GM10266 (cell line): ENCODE results near the gene MUC22.
"Not testable (repeated sequence)": the region's sequence is repeated elsewhere in the genome, so short reads cannot be mapped to it uniquely, and the experiment has no call there.

ENCODE experiments used
- DNase-seq: peaks from one replicate; pipeline ENCODE4 v3.0.0; 2012; ENCODE audit errors: extremely low spot score
- TF ChIP-seq, protein P1 (sequence below): IDR thresholded peaks from 2 replicates; pipeline ENCODE4 v1.5.1; 2012; ENCODE audit warnings: mild to moderate bottlenecking, low read depth; ENCODE audit not compliant: control insufficient read depth, insufficient read depth; ENCODE audit errors: missing control alignments

MUC22 gene

DNA sequence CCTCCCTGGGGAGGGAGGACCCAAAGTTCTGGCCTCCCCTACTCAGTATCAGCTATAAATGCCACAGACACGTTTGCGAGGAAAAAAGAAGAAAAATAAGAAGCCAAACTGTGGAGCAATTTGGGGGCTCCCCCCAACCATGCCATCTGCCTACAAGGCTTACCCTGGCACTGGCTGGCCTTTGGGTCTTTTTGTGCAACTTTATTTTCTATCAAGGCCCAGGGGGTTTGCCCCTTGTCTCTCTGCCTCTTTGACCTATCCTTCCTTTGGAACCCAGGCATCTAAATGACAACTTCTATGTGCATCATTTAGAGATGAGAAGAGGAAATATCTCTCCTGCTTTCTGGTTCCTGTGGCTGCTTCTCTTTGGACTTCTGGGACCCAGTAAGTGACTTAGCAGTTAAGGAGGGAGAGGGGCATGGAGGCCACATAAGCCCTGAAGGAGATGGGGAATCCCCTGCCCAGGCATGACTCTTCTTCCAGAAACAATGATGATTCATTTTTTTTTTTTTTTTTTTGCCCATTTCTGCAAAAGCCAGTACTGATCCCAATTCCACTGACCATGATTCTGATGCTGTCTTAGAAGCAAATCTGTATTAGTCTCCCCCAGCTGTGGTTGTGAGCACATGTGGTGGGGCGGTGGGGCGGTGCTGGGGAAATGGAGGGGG is at the start of gene MUC22:
MUC22 (plus strand) TSS at position 82 of the 668 bp plus-strand sequence; CDS start at position 315, 233 bp downstream.
- TF ChIP-seq, protein P1, sequence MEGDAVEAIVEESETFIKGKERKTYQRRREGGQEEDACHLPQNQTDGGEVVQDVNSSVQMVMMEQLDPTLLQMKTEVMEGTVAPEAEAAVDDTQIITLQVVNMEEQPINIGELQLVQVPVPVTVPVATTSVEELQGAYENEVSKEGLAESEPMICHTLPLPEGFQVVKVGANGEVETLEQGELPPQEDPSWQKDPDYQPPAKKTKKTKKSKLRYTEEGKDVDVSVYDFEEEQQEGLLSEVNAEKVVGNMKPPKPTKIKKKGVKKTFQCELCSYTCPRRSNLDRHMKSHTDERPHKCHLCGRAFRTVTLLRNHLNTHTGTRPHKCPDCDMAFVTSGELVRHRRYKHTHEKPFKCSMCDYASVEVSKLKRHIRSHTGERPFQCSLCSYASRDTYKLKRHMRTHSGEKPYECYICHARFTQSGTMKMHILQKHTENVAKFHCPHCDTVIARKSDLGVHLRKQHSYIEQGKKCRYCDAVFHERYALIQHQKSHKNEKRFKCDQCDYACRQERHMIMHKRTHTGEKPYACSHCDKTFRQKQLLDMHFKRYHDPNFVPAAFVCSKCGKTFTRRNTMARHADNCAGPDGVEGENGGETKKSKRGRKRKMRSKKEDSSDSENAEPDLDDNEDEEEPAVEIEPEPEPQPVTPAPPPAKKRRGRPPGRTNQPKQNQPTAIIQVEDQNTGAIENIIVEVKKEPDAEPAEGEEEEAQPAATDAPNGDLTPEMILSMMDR, result no peak
- no peak for DNase-seq

DNA sequence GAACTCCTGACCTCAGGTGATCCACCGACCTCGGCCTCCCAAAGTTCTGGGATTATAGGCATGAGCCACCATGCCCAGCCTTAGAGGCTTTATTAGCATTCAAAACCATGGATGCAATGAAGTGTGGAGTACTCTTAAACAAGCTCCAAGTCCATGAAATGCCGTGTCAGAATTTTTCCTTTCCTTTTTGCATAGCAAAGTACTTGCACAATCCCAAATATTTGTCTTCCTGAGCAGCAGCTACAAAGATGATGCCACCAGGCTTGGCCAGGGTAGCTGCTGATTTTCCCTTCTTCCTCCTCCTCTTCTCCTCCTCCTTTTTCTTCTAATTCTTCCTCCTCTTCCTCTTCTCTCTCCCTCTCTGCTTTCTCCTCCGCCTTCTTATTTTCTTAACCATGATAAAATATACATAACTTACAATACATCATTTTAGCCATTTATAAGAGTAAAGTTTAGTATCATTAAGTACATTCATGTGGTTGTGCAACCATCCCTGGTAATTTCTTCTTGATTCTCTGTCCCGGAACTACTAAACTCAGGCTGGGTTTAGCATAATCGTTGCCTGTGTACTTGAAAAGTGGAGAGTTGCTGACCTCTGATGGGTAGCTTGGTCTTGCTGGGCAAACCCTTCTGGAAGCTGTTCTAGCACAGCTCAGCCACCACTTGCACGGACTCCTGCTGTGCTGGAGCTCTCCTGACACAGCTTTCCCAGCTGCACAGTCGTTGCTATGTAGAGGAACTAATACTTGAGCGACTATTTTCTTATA is 49.2 kb upstream of the MUC22 start:
- TF ChIP-seq, protein P1, result no peak
- DNase-seq, result no peak

DNA sequence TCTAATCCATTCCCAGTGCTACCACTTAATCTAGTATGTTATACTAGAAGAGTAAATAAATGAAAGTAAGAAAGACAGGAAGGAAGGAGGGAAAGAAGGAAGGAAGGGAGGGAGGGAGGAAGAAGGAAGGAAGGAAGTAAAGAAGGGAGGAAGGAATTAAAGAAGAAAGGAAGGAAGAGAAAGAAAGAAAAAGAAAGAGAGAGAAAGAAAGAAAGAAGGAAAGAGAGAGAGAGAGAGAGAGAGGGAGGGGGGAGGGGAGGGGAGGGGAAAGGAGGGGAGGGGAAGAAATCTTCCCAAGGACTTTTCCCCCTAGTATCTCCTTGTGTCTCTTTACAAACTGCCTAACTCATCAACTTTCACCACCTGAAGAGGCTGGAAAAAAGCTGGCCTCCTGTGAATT is 47.6 kb upstream of the MUC22 start:
- no peak for DNase-seq
- TF ChIP-seq, protein P1, result no peak

DNA sequence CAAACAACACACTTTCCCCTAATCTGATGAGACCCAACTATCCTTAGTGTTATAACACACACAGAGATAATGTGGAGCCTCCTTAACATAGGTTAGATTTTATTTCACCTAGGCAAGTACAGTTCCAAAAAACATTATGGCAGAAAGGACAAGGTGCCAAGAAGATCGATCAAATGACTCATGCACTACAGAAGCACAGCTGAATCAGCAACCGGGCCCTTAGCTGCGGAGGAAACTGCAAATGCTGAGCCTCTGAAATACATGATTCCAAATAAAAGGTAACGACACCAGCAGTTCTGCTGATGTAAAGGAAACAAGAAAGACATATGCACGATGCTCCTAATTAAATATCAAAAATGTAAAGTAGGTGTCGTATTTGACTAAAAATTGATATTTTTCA is 46.6 kb upstream of the MUC22 start:
- no peak for DNase-seq

DNA sequence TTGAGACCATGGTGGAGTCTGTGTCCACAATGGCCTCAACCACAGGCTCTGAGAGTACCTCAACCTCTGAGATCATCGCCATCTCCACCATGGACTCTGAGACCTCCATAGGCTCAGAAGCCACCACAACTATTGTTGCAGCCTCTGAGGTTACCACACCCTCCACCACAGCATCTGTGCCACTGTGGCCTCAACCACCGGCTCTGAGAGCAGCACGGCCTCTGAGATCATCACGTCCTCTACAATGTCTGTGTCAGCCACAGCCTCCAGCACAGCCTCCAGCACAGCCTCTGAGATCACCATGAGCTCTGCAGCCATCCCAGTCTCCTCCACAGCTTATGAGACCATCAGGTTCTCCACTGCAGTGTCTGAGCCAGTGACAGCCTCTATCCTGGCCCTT is 46.2 kb upstream of the MUC22 start:
- TF ChIP-seq, protein P1, result no peak
- no peak for DNase-seq

More for the DNA sequence above, 46.6 kb upstream of the MUC22 start:
- TF ChIP-seq, protein P1, result no peak

DNA sequence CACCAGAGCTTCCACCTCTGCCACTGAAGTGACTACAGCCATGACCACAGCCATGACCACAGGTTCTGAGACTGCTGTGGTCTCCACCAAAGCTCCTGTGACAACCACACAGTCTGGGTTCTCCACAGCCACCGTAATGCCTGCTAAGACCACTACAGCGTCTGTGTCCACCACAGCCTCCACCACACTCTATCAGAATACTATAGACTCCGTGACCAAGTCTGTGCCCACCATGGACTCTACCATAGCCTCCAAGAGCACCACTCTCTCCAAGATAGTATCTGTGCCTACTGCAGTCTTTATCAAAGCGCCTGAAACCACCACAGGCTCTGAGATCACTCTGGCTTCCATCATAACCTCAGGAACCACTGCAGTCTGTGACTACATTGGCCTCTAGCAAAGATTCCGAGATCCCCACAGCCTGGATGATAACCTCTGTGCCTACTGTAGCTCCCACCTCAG is 45.1 kb upstream of the MUC22 start:
- TF ChIP-seq, protein P1, result no peak
- DNase-seq, result no peak

DNA sequence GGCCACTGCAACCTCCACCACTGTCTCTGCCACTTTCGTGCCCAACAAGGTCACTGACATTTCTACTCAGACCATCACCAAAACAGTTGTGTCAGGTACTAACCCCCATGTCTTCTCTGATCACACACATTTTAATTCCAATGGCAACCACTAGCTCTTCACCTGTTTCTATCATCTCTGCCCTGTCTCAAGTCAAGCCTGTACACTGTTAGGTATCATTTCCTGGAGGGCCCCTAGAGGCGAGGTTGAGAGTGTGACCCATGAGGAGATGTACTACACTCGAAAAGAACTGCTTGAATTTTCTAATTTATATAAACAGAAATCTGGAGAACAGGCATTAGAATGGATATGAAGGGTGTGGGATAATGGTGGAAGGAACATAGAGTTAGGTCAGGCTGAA is 44.1 kb upstream of the MUC22 start:
- TF ChIP-seq, protein P1, result no peak
- no peak for DNase-seq

DNA sequence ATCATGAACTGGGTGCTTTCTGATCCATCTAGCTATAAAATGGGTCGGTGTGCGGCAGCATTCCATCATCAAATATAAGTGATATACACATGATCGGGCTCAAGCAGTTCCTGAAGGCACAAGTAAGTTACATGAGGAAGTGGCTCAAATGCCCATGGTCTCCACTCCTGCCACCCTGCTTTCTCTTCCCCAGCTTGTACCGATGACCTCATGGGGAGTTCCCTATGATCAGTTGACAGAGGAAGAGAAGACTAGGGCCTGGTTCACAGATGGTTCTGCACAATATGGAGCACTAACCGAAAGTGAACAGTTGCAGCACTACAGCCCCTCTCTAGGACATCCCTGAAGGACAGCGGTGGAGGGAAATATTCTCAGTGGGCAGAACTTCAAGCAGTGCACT is 41.1 kb upstream of the MUC22 start:
- not testable (repeated sequence) for DNase-seq
